ENCODE data around the gene ATXN7L3B.
A peak's percentile ranks its signal among the peaks of the same experiment; 100 is the strongest.

DNA sequence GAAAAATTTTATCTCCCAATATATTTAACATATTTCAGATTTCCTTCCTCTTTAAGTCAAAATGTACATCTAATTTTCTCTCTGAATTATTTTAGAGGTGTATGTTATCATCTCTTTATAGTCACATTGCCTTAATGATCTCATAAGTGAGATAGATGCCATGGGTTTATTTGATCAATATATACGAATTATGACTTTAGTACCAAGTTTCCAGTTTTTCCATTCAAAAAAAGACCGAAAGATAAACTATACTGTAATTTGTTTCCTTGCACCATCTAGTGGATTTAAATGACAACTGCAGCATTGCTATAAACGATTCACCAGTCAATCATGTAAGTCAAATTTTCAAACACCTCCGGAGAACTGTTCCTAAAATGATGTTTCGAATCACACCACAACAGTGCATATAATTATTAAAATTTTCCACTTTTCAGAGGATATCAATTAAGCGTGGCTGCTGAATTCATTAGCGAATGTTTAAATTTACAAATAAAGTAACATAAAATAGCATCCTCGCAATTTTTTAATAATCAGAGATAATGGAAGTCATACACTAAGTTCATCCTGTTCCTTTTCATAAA is 419 bp upstream of the ATXN7L3B start:
- TF ChIP-seq POLR2A (IDR thresholded peaks at IDR 0.05): no peak
- TF ChIP-seq, protein P1, sequence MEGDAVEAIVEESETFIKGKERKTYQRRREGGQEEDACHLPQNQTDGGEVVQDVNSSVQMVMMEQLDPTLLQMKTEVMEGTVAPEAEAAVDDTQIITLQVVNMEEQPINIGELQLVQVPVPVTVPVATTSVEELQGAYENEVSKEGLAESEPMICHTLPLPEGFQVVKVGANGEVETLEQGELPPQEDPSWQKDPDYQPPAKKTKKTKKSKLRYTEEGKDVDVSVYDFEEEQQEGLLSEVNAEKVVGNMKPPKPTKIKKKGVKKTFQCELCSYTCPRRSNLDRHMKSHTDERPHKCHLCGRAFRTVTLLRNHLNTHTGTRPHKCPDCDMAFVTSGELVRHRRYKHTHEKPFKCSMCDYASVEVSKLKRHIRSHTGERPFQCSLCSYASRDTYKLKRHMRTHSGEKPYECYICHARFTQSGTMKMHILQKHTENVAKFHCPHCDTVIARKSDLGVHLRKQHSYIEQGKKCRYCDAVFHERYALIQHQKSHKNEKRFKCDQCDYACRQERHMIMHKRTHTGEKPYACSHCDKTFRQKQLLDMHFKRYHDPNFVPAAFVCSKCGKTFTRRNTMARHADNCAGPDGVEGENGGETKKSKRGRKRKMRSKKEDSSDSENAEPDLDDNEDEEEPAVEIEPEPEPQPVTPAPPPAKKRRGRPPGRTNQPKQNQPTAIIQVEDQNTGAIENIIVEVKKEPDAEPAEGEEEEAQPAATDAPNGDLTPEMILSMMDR (IDR thresholded peaks at IDR 0.05): peak in 5 of 6 experiments; percentile 46 to 83 (median 68)

Data from thyroid gland (tissue), 4 donors.